ENCODE measurements around the gene GLUD2. TPM values are rescaled to one million over a fixed set of nuclear protein-coding genes. Genes with fewer than 3 reads are reported as not detected.

Gene GLUD2
- total RNA-seq, 2 experiments from 2014 or later, result 0.56 to 0.81 TPM

DNA sequence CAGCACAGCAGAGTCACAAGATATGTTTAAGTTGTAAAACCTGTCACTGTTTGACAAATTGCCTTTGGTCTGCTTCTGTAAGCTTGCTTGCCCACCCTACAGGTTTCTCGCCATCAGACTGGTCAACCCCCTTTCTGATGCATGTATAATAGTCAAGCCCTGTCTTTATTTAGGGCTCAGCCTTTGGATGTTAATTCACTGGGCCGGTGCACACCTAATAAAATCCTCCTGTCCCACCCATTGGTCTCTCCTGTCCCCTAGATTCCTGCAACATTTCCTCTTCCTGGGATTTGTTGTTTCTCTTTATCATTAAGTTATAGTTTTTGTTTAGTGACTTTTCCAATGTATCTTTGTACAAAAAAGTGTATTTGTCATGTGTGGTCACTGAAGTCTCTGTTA is 38.2 kb downstream of the GLUD2 start:
- ATAC-seq (no peak), DNase-seq (no peak)
- ChIA-PET POLR2A (no interaction called here), CTCF (no interaction called here)
- TF ChIP-seq, protein P1, sequence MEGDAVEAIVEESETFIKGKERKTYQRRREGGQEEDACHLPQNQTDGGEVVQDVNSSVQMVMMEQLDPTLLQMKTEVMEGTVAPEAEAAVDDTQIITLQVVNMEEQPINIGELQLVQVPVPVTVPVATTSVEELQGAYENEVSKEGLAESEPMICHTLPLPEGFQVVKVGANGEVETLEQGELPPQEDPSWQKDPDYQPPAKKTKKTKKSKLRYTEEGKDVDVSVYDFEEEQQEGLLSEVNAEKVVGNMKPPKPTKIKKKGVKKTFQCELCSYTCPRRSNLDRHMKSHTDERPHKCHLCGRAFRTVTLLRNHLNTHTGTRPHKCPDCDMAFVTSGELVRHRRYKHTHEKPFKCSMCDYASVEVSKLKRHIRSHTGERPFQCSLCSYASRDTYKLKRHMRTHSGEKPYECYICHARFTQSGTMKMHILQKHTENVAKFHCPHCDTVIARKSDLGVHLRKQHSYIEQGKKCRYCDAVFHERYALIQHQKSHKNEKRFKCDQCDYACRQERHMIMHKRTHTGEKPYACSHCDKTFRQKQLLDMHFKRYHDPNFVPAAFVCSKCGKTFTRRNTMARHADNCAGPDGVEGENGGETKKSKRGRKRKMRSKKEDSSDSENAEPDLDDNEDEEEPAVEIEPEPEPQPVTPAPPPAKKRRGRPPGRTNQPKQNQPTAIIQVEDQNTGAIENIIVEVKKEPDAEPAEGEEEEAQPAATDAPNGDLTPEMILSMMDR (IDR thresholded peaks at IDR 0.05), result no peak
- Mint-ChIP-seq H3K27ac (no peak overlapping the region), H3K4me3 (no peak overlapping the region), H3K27me3 (no peaks in the 10 kb centered on the region), H3K4me1 (ENCODE audit: low read depth) (no peaks in the 10 kb centered on the region), H3K36me3 (ENCODE audit: low read depth) (no peaks in the 10 kb centered on the region), H3K9me3 (no peaks in the 10 kb centered on the region)
- intact Hi-C loops (cut with micrococcal nuclease), result no loop called here

DNA sequence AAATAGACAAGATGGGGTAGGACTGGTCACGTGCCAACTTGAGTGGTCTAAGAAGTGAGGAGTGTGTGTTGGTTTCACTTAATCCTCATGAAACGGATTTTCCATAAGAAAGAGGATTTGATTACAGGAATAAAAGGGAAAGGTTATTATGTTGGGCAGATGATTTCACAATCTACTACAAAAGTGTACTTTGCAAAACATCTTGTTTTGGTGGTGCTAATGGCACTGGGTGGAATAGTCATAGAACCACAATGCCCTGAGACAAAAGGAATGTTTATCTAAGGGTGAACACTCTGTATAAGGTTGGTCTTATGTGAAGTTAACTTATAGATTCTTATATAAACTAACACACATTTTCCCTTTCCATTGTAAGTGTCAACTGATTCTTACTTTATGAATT is 45.6 kb downstream of the GLUD2 start:
- POLR2A ChIA-PET, result no interaction called here
- intact Hi-C loops (cut with micrococcal nuclease), result no loop called here
- H3K36me3 Mint-ChIP-seq (ENCODE audit: low read depth), result no peaks in the 10 kb centered on the region
- H3K9me3 Mint-ChIP-seq, result no peaks in the 10 kb centered on the region
- DNase-seq (no peak), ATAC-seq (no peak)
- H3K27me3 Mint-ChIP-seq, result peaks cover 2% of the 10 kb centered on the region
- TF ChIP-seq, protein P1 (IDR thresholded peaks at IDR 0.05), result no peak
- H3K4me3 Mint-ChIP-seq, result no peak overlapping the region
- no peak overlapping the region for H3K27ac Mint-ChIP-seq
- H3K4me1 Mint-ChIP-seq (ENCODE audit: low read depth), result no peaks in the 10 kb centered on the region
- CTCF ChIA-PET, result no interaction called here

Other genes starting within 250 kb of the GLUD2 start
- not detected for gene CT47B1, start 171.7 kb upstream of the GLUD2 start, total RNA-seq
- not detected for gene CT47A11, start 110.5 kb upstream of the GLUD2 start, total RNA-seq
- gene CT47A10, start 105.6 kb upstream of the GLUD2 start, total RNA-seq, result not detected
- not detected for gene CT47A9, start 100.7 kb upstream of the GLUD2 start, total RNA-seq
- not detected for gene CT47A8, start 95.9 kb upstream of the GLUD2 start, total RNA-seq
- not detected for gene CT47A7, start 91.0 kb upstream of the GLUD2 start, total RNA-seq
- gene CT47A6, start 86.1 kb upstream of the GLUD2 start, total RNA-seq, result not detected
- not detected for gene CT47A5, start 81.3 kb upstream of the GLUD2 start, total RNA-seq
- not detected for gene CT47A4, start 76.4 kb upstream of the GLUD2 start, total RNA-seq
- not detected for gene CT47A3, start 71.5 kb upstream of the GLUD2 start, total RNA-seq
- gene CT47A2, start 66.7 kb upstream of the GLUD2 start, total RNA-seq, result not detected
- gene CT47A1, start 61.9 kb upstream of the GLUD2 start, total RNA-seq, result not detected